ENCODE measurements around the gene SLC11A1. TPM values are rescaled to one million over a fixed set of nuclear protein-coding genes. Genes with fewer than 3 reads are reported as not detected.

The SLC11A1 gene
- total RNA-seq, 1 donor from 2014 or later: 302 TPM

DNA sequence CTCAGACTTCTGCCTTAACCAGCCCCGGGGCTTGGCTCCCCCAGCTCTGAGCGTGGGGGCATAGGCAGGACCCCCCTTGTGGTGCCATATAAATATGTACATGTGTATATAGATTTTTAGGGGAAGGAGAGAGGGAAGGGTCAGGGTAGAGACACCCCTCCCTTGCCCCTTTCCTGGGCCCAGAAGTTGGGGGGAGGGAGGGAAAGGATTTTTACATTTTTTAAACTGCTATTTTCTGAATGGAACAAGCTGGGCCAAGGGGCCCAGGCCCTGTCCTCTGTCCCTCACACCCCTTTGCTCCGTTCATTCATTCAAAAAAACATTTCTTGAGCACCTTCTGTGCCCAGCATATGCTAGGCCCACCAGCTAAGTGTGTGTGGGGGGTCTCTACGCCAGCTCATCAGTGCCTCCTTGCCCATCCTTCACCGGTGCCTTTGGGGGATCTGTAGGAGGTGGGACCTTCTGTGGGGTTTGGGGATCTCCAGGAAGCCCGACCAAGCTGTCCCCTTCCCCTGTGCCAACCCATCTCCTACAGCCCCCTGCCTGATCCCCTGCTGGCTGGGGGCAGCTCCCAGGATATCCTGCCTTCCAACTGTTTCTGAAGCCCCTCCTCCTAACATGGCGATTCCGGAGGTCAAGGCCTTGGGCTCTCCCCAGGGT lies 23.1 kb downstream of the SLC11A1 start:
- TF ChIP-seq, protein P1, sequence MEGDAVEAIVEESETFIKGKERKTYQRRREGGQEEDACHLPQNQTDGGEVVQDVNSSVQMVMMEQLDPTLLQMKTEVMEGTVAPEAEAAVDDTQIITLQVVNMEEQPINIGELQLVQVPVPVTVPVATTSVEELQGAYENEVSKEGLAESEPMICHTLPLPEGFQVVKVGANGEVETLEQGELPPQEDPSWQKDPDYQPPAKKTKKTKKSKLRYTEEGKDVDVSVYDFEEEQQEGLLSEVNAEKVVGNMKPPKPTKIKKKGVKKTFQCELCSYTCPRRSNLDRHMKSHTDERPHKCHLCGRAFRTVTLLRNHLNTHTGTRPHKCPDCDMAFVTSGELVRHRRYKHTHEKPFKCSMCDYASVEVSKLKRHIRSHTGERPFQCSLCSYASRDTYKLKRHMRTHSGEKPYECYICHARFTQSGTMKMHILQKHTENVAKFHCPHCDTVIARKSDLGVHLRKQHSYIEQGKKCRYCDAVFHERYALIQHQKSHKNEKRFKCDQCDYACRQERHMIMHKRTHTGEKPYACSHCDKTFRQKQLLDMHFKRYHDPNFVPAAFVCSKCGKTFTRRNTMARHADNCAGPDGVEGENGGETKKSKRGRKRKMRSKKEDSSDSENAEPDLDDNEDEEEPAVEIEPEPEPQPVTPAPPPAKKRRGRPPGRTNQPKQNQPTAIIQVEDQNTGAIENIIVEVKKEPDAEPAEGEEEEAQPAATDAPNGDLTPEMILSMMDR (IDR thresholded peaks at IDR 0.05): no peak
- Histone ChIP-seq H3K4me1 (peaks cover 44% of the 10 kb centered on the region), H3K9me3 (no peaks in the 10 kb centered on the region), H3K27ac (peak overlapping the region; percentile 84), H3K4me3 (peak overlapping the region; percentile 44), H3K36me3 (peaks cover 41% of the 10 kb centered on the region), H3K27me3 (no peaks in the 10 kb centered on the region)
- no peak for DNase-seq
- intact Hi-C loops (cut with DNase I): no loop called here
- no peak for ATAC-seq

DNA sequence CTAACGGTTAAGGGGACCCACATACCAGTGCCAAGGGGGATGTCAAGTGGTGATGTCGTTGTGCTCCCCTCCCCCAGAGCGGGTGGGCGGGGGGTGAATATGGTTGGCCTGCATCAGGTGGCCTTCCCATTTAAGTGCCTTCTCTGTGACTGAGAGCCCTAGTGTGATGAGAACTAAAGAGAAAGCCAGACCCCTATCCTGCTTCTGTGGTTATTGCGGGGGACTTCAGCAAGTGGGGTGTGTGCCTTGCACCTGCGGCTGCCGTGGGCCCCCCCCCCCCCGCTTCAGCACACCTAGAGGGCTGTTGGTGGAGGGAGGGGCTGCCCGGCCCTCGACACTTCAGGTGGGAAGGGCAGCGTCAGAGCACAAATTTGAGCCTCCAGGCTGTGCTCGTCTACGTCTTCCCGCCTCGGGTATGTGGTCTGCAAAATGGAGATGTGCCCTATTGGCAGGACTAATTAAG lies 23.7 kb downstream of the SLC11A1 start:
- no peaks in the 10 kb centered on the region for H3K27me3 ChIP-seq
- H3K36me3 ChIP-seq: peaks cover 41% of the 10 kb centered on the region
- H3K27ac ChIP-seq: peak overlapping the region; percentile 84
- peak overlapping the region; percentile 44 for H3K4me3 ChIP-seq
- peaks cover 44% of the 10 kb centered on the region for H3K4me1 ChIP-seq
- ATAC-seq (peak; percentile 14), DNase-seq (peak; percentile 73)
- intact Hi-C loops (cut with DNase I): no loop called here
- TF ChIP-seq, protein P1 (IDR thresholded peaks at IDR 0.05): no peak
- no peaks in the 10 kb centered on the region for H3K9me3 ChIP-seq

DNA sequence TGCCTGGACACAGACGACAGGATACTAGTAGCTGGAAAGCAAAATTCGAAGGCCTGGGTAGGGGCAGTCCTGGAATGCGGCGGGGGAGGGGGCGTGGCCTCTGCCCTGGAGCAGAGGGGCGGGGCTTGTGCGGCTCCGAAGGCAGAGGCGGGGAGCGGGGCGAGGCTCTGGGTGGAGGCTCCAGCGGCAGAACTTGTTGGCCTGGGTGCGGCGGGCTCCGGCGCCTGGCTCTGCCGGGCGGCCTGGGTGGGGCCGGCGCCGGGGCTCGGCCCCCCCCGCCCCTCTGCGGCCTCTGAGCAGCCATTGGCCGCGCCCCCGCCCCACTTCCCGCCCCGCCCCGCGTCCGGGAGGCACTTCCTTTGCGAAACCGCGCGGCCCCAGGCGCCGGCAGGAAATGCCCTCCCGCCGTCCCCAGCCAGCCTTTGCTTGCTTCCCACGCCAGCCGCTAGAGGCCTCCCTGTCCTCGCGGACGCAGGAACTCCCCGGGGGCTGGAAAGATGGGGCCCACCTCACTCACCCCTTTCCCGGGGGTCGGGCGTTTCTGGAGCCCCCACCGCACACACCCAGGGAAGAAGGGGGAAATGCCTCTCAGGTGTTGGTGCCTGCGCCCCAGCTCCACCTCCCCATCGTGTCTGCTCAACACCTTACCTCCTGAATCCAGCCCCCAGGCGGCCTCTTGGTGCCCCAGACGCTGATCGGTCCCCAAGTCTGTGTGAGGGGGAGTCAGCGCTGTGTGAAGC lies 24.3 kb downstream of the SLC11A1 start:
- intact Hi-C loops (cut with DNase I): no loop called here
- peaks cover 39% of the 10 kb centered on the region for H3K36me3 ChIP-seq
- H3K4me3 ChIP-seq: peak overlapping the region; percentile 53
- peak; percentile 99 for DNase-seq
- peak overlapping the region; percentile 86 for H3K27ac ChIP-seq
- no peaks in the 10 kb centered on the region for H3K27me3 ChIP-seq
- H3K4me1 ChIP-seq: peaks cover 40% of the 10 kb centered on the region
- ATAC-seq: peak; percentile 92
- no peaks in the 10 kb centered on the region for H3K9me3 ChIP-seq
- TF ChIP-seq, protein P1 (IDR thresholded peaks at IDR 0.05): peak; percentile 74

DNA sequence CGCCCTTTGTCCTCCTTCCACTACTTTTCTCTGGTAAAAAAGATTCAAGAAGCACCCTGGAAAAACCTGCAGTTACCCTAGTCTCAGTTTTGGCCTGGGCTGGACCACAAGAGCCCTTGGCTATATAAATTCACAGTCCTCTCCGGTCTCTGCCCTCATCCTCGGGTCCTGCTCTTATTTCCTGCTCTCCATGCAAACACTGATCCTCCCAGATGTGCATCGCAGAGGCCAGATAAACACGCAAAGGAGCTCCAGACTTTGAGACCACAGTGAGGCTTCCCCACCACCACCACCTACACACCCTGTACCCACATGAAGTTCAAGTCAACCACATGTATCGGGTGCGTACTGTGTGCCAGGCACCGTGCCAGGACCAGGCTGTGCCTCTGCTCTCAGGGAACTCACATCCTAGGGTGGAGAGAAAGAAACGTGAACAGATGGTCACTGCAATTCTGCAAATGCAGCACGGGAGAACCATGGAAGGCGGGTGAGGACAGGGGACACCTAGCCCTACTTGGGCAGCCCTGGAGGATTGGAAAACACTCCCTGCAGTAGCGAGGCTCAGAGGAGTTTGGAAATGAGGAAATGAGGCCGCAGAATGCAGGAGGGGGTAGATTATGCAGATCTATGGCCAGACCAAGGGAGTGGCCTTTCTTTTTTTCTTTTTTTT lies 25.0 kb downstream of the SLC11A1 start:
- Histone ChIP-seq H3K36me3 (peaks cover 32% of the 10 kb centered on the region), H3K27me3 (no peaks in the 10 kb centered on the region), H3K27ac (peak overlapping the region; percentile 86), H3K4me1 (peaks cover 33% of the 10 kb centered on the region), H3K4me3 (peak overlapping the region; percentile 53), H3K9me3 (no peaks in the 10 kb centered on the region)
- intact Hi-C loops (cut with DNase I): no loop called here
- DNase-seq (peak; percentile 87), ATAC-seq (peak; percentile 17)
- TF ChIP-seq, protein P1 (IDR thresholded peaks at IDR 0.05): no peak

DNA sequence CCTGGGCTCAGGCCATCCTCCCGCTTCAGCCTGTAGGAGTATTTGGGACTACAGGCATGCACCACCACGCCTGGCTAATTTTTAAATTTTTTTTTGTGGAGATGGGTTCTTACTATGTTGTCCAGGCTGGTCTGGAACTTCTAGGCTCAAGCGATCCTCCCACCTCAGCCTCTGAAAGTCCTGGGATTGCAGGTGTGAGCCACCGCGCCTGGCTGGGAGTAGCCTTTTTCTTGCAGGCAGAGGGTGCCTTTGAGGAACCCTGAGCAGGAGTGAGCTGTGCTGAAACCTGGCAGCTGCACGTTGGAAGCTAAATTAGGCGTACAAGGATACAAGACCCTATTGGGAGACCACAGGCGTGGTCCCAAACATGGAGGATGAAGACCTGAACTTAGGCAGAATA lies 25.6 kb downstream of the SLC11A1 start:
- H3K27ac ChIP-seq: peak overlapping the region; percentile 86
- no peaks in the 10 kb centered on the region for H3K9me3 ChIP-seq
- ATAC-seq (no peak), DNase-seq (no peak)
- no peak overlapping the region for H3K4me3 ChIP-seq
- H3K4me1 ChIP-seq: peaks cover 32% of the 10 kb centered on the region
- TF ChIP-seq, protein P1 (IDR thresholded peaks at IDR 0.05): no peak
- intact Hi-C loops (cut with DNase I): no loop called here
- H3K36me3 ChIP-seq: peaks cover 26% of the 10 kb centered on the region
- H3K27me3 ChIP-seq: no peaks in the 10 kb centered on the region
